ENCODE data around the gene SPTBN2.

Gene SPTBN2

GRCh38 chr11:66701432-66702240 lies 27.4 kb downstream of the SPTBN2 start:
- Histone ChIP-seq H3K23ac (ENCODE audit: low read depth, low read length, poor library complexity) (no peak overlapping the region), H2BK15ac (ENCODE audit: low read length) (no peak overlapping the region), H3K27me3 (ENCODE audit: control insufficient read depth in 3 of 3, insufficient read depth in 3 of 3, low read depth in 1 of 3, low read length in 3 of 3) (no peaks in the 10 kb centered on the region), H2BK120ac (ENCODE audit: low read depth, low read length) (no peak overlapping the region), H3K9ac (ENCODE audit: low read depth, low read length, poor library complexity) (no peak overlapping the region), H3K4ac (ENCODE audit: low read length) (no peak overlapping the region), H2AK5ac (ENCODE audit: low read depth, low read length) (no peak overlapping the region), H2BK5ac (ENCODE audit: low read length) (no peak overlapping the region), H3K27ac (replicated peaks; ENCODE audit: low read length) (no peak overlapping the region), H3K9me3 (replicated peaks in 1 of 2; ENCODE audit: control insufficient read depth in 2 of 2, insufficient read depth in 1 of 2, low read depth in 1 of 2, low read length in 2 of 2) (peaks cover 0 to 6% of the 10 kb centered on the region in 2 donors), H3K36me3 (replicated peaks in 1 of 2; ENCODE audit: control insufficient read depth in 2 of 2, insufficient read depth in 2 of 2, low read length in 2 of 2) (peaks cover 53 to 77% of the 10 kb centered on the region in 2 donors), H3K14ac (ENCODE audit: low read length) (no peak overlapping the region), H4K91ac (ENCODE audit: low read depth, low read length, poor library complexity) (no peak overlapping the region), H2AFZ (ENCODE audit: low read length) (no peak overlapping the region), H2BK12ac (ENCODE audit: low read length) (no peak overlapping the region), H3K4me3 (ENCODE audit: low read length in 2 of 2) (no peak overlapping the region), H4K8ac (ENCODE audit: low read depth, low read length) (no peak overlapping the region), H3K4me2 (ENCODE audit: insufficient read depth, low read length, poor library complexity, severe bottlenecking) (no peak overlapping the region), H3K18ac (ENCODE audit: low read length) (no peak overlapping the region), H3K4me1 (ENCODE audit: control insufficient read depth in 2 of 2, insufficient read depth in 1 of 2, low read depth in 1 of 2, low read length in 2 of 2) (no peaks in the 10 kb centered on the region), H3K79me1 (ENCODE audit: low read depth, low read length) (peaks cover 4% of the 10 kb centered on the region)
- no peak for DNase-seq (ENCODE audit: low spot score)
- WGBS, 2 donors (ENCODE audit: extremely low coverage in 2 of 2, insufficient read length in 2 of 2, insufficient replicate concordance in 1 of 2) = no CpG with 5 or more reads among the region's 10 CpGs

- Histone ChIP-seq H4K8ac (ENCODE audit: low read depth, low read length) (peak overlapping the region; percentile 76), H3K4ac (ENCODE audit: low read length) (no peak overlapping the region), H3K27ac (replicated peaks; ENCODE audit: low read length) (no peak overlapping the region), H2BK12ac (ENCODE audit: low read length) (no peak overlapping the region), H3K79me1 (ENCODE audit: low read depth, low read length) (peaks cover 4% of the 10 kb centered on the region), H3K9me3 (replicated peaks in 1 of 2; ENCODE audit: control insufficient read depth in 2 of 2, insufficient read depth in 1 of 2, low read depth in 1 of 2, low read length in 2 of 2) (peaks cover 0 to 6% of the 10 kb centered on the region in 2 donors), H3K14ac (ENCODE audit: low read length) (no peak overlapping the region), H3K36me3 (replicated peaks in 1 of 2; ENCODE audit: control insufficient read depth in 2 of 2, insufficient read depth in 2 of 2, low read length in 2 of 2) (peaks cover 55 to 82% of the 10 kb centered on the region in 2 donors), H3K4me2 (ENCODE audit: insufficient read depth, low read length, poor library complexity, severe bottlenecking) (no peak overlapping the region), H2BK5ac (ENCODE audit: low read length) (no peak overlapping the region), H3K27me3 (ENCODE audit: control insufficient read depth in 3 of 3, insufficient read depth in 3 of 3, low read depth in 1 of 3, low read length in 3 of 3) (no peaks in the 10 kb centered on the region), H2AFZ (ENCODE audit: low read length) (no peak overlapping the region), H3K18ac (ENCODE audit: low read length) (no peak overlapping the region), H2BK15ac (ENCODE audit: low read length) (no peak overlapping the region), H3K23ac (ENCODE audit: low read depth, low read length, poor library complexity) (no peak overlapping the region), H4K91ac (ENCODE audit: low read depth, low read length, poor library complexity) (no peak overlapping the region), H2BK120ac (ENCODE audit: low read depth, low read length) (no peak overlapping the region), H3K9ac (ENCODE audit: low read depth, low read length, poor library complexity) (no peak overlapping the region), H3K4me1 (ENCODE audit: control insufficient read depth in 2 of 2, insufficient read depth in 1 of 2, low read depth in 1 of 2, low read length in 2 of 2) (no peaks in the 10 kb centered on the region), H2AK5ac (ENCODE audit: low read depth, low read length) (no peak overlapping the region), H3K4me3 (ENCODE audit: low read length in 2 of 2) (no peak overlapping the region)
- no CpG with 5 or more reads among the region's 27 CpGs for WGBS, 2 donors (ENCODE audit: extremely low coverage in 2 of 2, insufficient read length in 2 of 2, insufficient replicate concordance in 1 of 2)
- DNase-seq (ENCODE audit: low spot score) = no peak
Observed at GRCh38 chr11:66700742-66701141, 28.3 kb downstream of the SPTBN2 start.

- Histone ChIP-seq H3K18ac (ENCODE audit: low read length) (no peak overlapping the region), H3K36me3 (replicated peaks in 1 of 2; ENCODE audit: control insufficient read depth in 2 of 2, insufficient read depth in 2 of 2, low read length in 2 of 2) (peaks cover 53 to 82% of the 10 kb centered on the region in 2 donors), H3K4me2 (ENCODE audit: insufficient read depth, low read length, poor library complexity, severe bottlenecking) (no peak overlapping the region), H2BK15ac (ENCODE audit: low read length) (no peak overlapping the region), H2BK12ac (ENCODE audit: low read length) (no peak overlapping the region), H3K4ac (ENCODE audit: low read length) (no peak overlapping the region), H2BK120ac (ENCODE audit: low read depth, low read length) (no peak overlapping the region), H3K14ac (ENCODE audit: low read length) (no peak overlapping the region), H3K27ac (replicated peaks; ENCODE audit: low read length) (no peak overlapping the region), H3K4me3 (ENCODE audit: low read length in 2 of 2) (no peak overlapping the region), H4K8ac (ENCODE audit: low read depth, low read length) (peak overlapping the region; percentile 76), H3K79me1 (ENCODE audit: low read depth, low read length) (peaks cover 4% of the 10 kb centered on the region), H3K9me3 (replicated peaks in 1 of 2; ENCODE audit: control insufficient read depth in 2 of 2, insufficient read depth in 1 of 2, low read depth in 1 of 2, low read length in 2 of 2) (peaks cover 0 to 6% of the 10 kb centered on the region in 2 donors), H2BK5ac (ENCODE audit: low read length) (no peak overlapping the region), H4K91ac (ENCODE audit: low read depth, low read length, poor library complexity) (no peak overlapping the region), H3K27me3 (ENCODE audit: control insufficient read depth in 3 of 3, insufficient read depth in 3 of 3, low read depth in 1 of 3, low read length in 3 of 3) (no peaks in the 10 kb centered on the region), H3K23ac (ENCODE audit: low read depth, low read length, poor library complexity) (no peak overlapping the region), H2AFZ (ENCODE audit: low read length) (no peak overlapping the region), H3K4me1 (ENCODE audit: control insufficient read depth in 2 of 2, insufficient read depth in 1 of 2, low read depth in 1 of 2, low read length in 2 of 2) (no peaks in the 10 kb centered on the region), H2AK5ac (ENCODE audit: low read depth, low read length) (no peak overlapping the region), H3K9ac (ENCODE audit: low read depth, low read length, poor library complexity) (no peak overlapping the region)
- no CpG with 5 or more reads among the region's 15 CpGs for WGBS, 2 donors (ENCODE audit: extremely low coverage in 2 of 2, insufficient read length in 2 of 2, insufficient replicate concordance in 1 of 2)
- DNase-seq (ENCODE audit: low spot score) = no peak
Observed at GRCh38 chr11:66700337-66700736, 28.7 kb downstream of the SPTBN2 start.

GRCh38 chr11:66698491-66698890 lies 30.5 kb downstream of the SPTBN2 start:
- Histone ChIP-seq H4K8ac (ENCODE audit: low read depth, low read length) (no peak overlapping the region), H3K9ac (ENCODE audit: low read depth, low read length, poor library complexity) (no peak overlapping the region), H3K9me3 (replicated peaks in 1 of 2; ENCODE audit: control insufficient read depth in 2 of 2, insufficient read depth in 1 of 2, low read depth in 1 of 2, low read length in 2 of 2) (peaks cover 0 to 6% of the 10 kb centered on the region in 2 donors), H4K91ac (ENCODE audit: low read depth, low read length, poor library complexity) (no peak overlapping the region), H3K4me1 (ENCODE audit: control insufficient read depth in 2 of 2, insufficient read depth in 1 of 2, low read depth in 1 of 2, low read length in 2 of 2) (no peaks in the 10 kb centered on the region), H2BK15ac (ENCODE audit: low read length) (no peak overlapping the region), H3K36me3 (replicated peaks in 1 of 2; ENCODE audit: control insufficient read depth in 2 of 2, insufficient read depth in 2 of 2, low read length in 2 of 2) (peaks cover 58 to 78% of the 10 kb centered on the region in 2 donors), H2AFZ (ENCODE audit: low read length) (no peak overlapping the region), H2BK120ac (ENCODE audit: low read depth, low read length) (no peak overlapping the region), H3K18ac (ENCODE audit: low read length) (no peak overlapping the region), H2BK5ac (ENCODE audit: low read length) (no peak overlapping the region), H3K79me1 (ENCODE audit: low read depth, low read length) (peaks cover 2% of the 10 kb centered on the region), H3K4me3 (ENCODE audit: low read length in 2 of 2) (no peak overlapping the region), H3K23ac (ENCODE audit: low read depth, low read length, poor library complexity) (no peak overlapping the region), H3K27me3 (ENCODE audit: control insufficient read depth in 3 of 3, insufficient read depth in 3 of 3, low read depth in 1 of 3, low read length in 3 of 3) (no peaks in the 10 kb centered on the region), H2AK5ac (ENCODE audit: low read depth, low read length) (no peak overlapping the region), H3K4me2 (ENCODE audit: insufficient read depth, low read length, poor library complexity, severe bottlenecking) (no peak overlapping the region), H3K14ac (ENCODE audit: low read length) (no peak overlapping the region), H2BK12ac (ENCODE audit: low read length) (no peak overlapping the region), H3K4ac (ENCODE audit: low read length) (no peak overlapping the region), H3K27ac (replicated peaks; ENCODE audit: low read length) (no peak overlapping the region)
- WGBS, 2 donors (ENCODE audit: extremely low coverage in 2 of 2, insufficient read length in 2 of 2, insufficient replicate concordance in 1 of 2) = no CpG with 5 or more reads among the region's 9 CpGs
- DNase-seq (ENCODE audit: low spot score) = no peak

Data from neuronal stem cell (in vitro differentiated cells).